NT2/D1 (cell line): ENCODE data around the gene FER.
"Not testable (repeated sequence)": the region's sequence is repeated elsewhere in the genome, so short reads cannot be mapped to it uniquely, and the experiment has no call there.

ENCODE experiments used
- DNase-seq: peaks from one replicate; pipeline ENCODE4 v3.0.0-alpha.2; 2011; ENCODE audit warnings: low read depth, low spot score
- H3K27me3 ChIP-seq: 2 replicates; pipeline ENCODE4 v1.6.0; 2011; ENCODE audit warnings: mild to moderate bottlenecking; ENCODE audit not compliant: insufficient read length, insufficient read depth
- H3K36me3 ChIP-seq: 2 replicates; pipeline ENCODE4 v1.6.1; 2011; ENCODE audit warnings: mild to moderate bottlenecking, low read length, mixed read lengths; ENCODE audit not compliant: insufficient read depth, insufficient read length
- H3K4me1 ChIP-seq: 2 replicates; pipeline ENCODE4 v1.5.1; 2011; ENCODE audit not compliant: insufficient read depth, insufficient read length
- H3K4me3 ChIP-seq: 2 replicates; pipeline ENCODE4 v1.5.1; 2011; ENCODE audit warnings: low read depth; ENCODE audit not compliant: insufficient read length
- H3K9ac ChIP-seq: 2 replicates; pipeline ENCODE4 v1.6.0; 2011; ENCODE audit warnings: low read depth; ENCODE audit not compliant: insufficient read length
- H3K9me3 ChIP-seq: 2 replicates; pipeline ENCODE4 v1.5.1; 2011; ENCODE audit warnings: mild to moderate bottlenecking, low read length; ENCODE audit not compliant: insufficient read depth
- SUZ12 ChIP-seq: IDR thresholded peaks from 2 replicates; pipeline ENCODE4 v1.6.1; 2011; ENCODE audit not compliant: insufficient read length, insufficient read depth; ENCODE audit errors: extremely low read depth
- YY1 ChIP-seq: IDR thresholded peaks from 2 replicates; pipeline ENCODE4 v1.6.1; 2011; ENCODE audit not compliant: insufficient read length, insufficient read depth
- ZNF274 ChIP-seq: IDR thresholded peaks from 2 replicates; pipeline ENCODE4 v1.6.1; 2011; ENCODE audit warnings: mild to moderate bottlenecking, low read depth, low read length

Gene FER

DNA sequence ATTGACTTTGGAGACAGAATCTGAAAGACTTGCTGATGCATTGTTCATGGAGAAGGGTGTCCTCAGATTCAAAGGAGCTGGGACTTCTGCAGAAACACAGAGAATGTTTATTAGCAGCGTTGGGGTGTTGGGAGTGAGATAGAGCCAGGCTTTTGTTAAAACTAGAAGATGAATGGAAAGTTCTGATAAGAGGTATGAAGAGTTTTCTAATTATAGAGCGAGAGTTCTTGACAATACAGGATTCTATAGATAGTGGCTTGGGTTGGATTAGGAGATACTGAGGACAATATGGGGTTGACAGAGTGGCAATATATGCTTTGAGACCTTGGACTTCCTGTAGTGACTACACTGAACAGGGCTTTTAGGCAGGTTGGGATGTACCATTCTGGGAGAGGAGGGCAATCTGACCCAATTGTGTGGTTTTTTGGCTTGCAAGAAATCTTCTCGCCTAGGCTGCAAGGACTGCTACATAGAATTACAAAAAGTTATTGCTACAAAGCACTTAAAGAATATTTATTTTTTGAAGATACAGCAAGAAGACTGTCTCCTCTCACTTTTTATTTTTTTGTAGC lies 83.1 kb downstream of the FER start:
- no peaks in the 10 kb centered on the region for H3K4me1 ChIP-seq
- H3K9ac ChIP-seq, result no peak overlapping the region
- TF ChIP-seq YY1 (no peak), SUZ12 (no peak), ZNF274 (no peak)
- DNase-seq, result no peak
- no peaks in the 10 kb centered on the region for H3K27me3 ChIP-seq
- no peak overlapping the region for H3K4me3 ChIP-seq
- H3K9me3 ChIP-seq, result no peaks in the 10 kb centered on the region
- no peaks in the 10 kb centered on the region for H3K36me3 ChIP-seq

- no peak overlapping the region for H3K9ac ChIP-seq
- TF ChIP-seq SUZ12 (no peak), YY1 (no peak), ZNF274 (no peak)
- no peaks in the 10 kb centered on the region for H3K27me3 ChIP-seq
- H3K36me3 ChIP-seq, result no peaks in the 10 kb centered on the region
- H3K9me3 ChIP-seq, result no peaks in the 10 kb centered on the region
- no peaks in the 10 kb centered on the region for H3K4me1 ChIP-seq
- H3K4me3 ChIP-seq, result no peak overlapping the region
- no peak for DNase-seq
Observed at GRCh38 chr5:108836492-108836891, 88.8 kb downstream of the FER start.

- H3K36me3 ChIP-seq, H3K4me3 ChIP-seq, H3K27me3 ChIP-seq, DNase-seq, H3K9ac ChIP-seq, H3K9me3 ChIP-seq, H3K4me1 ChIP-seq: not testable (repeated sequence)
Observed at GRCh38 chr5:108842260-108842941, 94.7 kb downstream of the FER start.

DNA sequence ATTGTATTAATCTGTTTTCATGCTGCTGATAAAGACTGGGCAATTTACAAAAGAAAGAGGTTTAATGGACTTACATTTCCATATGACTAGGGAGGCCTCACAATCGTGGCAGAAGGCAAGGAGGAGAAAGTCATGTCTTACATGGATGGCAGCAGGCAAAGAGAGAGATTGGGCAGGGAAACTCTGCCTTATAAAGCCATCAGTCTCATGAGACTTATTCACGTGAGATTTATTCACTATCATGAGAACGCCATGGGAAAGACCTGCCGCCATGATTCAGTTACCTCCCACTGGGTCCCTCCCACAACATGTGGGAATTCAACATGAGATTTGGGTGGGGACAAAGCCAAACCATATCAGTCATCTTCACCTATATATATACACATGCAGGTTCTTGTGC lies 103.4 kb downstream of the FER start:
- not testable (repeated sequence) for H3K36me3 ChIP-seq

GRCh38 chr5:108857905-108858304 lies 110.2 kb downstream of the FER start:
- no peak for TF ChIP-seq YY1
- TF ChIP-seq SUZ12, result no peak
- TF ChIP-seq ZNF274, result no peak
- Histone ChIP-seq H3K36me3 (no peaks in the 10 kb centered on the region), H3K4me3 (no peak overlapping the region), H3K9ac (no peak overlapping the region), H3K4me1 (no peaks in the 10 kb centered on the region), H3K27me3 (no peaks in the 10 kb centered on the region), H3K9me3 (no peaks in the 10 kb centered on the region)
- no peak for DNase-seq

More for the DNA sequence above, 103.4 kb downstream of the FER start:
- H3K27me3 ChIP-seq, H3K4me1 ChIP-seq, H3K4me3 ChIP-seq, H3K9ac ChIP-seq: not testable (repeated sequence)
- H3K9me3 ChIP-seq, result peaks cover 12% of the 10 kb centered on the region; the same call in 1 of the 2 replicates
- peak; percentile 13 for DNase-seq

DNA sequence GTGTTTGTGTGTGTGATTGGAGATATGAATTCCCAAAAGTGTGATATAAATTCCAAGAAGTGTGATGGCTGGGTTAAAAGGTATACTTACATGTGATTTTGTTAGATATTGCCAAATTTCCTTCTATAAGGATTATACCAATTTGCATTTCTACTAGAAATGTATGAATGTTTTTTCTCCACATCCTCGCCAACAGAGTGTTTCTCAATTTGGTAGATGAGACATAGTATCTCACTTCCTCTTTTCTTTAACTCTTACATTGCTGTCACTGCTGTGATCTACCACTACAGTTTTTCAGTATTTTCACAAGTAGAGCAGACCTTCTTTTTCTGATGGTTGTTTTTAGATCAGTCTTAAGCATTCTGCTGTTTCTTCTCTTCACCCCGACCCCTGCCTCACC lies 111.3 kb downstream of the FER start:
- TF ChIP-seq ZNF274 (no peak), SUZ12 (no peak), YY1 (no peak)
- Histone ChIP-seq H3K4me1 (no peaks in the 10 kb centered on the region), H3K27me3 (no peaks in the 10 kb centered on the region), H3K36me3 (no peaks in the 10 kb centered on the region), H3K9ac (no peak overlapping the region), H3K9me3 (no peaks in the 10 kb centered on the region), H3K4me3 (no peak overlapping the region)
- DNase-seq, result no peak

- H3K4me1 ChIP-seq, result no peaks in the 10 kb centered on the region
- DNase-seq, result no peak
- no peak for TF ChIP-seq YY1
- TF ChIP-seq SUZ12, result no peak
- no peak for TF ChIP-seq ZNF274
- H3K9ac ChIP-seq, result no peak overlapping the region
- no peaks in the 10 kb centered on the region for H3K9me3 ChIP-seq
- H3K27me3 ChIP-seq, result no peaks in the 10 kb centered on the region
- no peaks in the 10 kb centered on the region for H3K36me3 ChIP-seq
- H3K4me3 ChIP-seq, result no peak overlapping the region
Observed at GRCh38 chr5:108862211-108862610, 114.5 kb downstream of the FER start.

DNA sequence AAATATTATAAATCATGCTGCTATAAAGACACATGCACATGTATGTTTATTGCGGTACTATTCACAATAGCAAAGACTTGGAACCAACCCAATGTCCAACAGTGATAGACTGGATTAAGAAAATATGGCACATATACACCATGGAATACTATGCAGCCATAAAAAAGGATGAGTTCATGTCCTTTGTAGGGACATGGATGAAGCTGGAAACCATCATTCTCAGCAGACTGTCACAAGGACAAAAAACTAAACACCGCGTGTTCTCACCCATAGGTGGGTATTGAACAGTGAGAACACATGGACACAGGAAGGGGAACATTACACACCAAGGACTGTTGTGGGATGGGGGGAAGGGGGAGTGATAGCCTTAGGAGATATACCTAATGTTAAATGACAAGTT lies 118.4 kb downstream of the FER start:
- H3K27me3 ChIP-seq, H3K4me3 ChIP-seq, H3K9me3 ChIP-seq, H3K36me3 ChIP-seq, H3K9ac ChIP-seq, DNase-seq, H3K4me1 ChIP-seq: not testable (repeated sequence)
